Mammary epithelial cell (primary cell): ENCODE measurements around the gene SP140L.

Experiments used
- CTCF ChIP-seq, 2 donors: IDR thresholded peaks in 1 of 2; conservative IDR thresholded peaks in 1 of 2; 2 replicates each; pipeline ENCODE4 v1.5.1; 2011 to 2012; ENCODE audit warnings: inconsistent platforms in 2 of 2, low read length in 2 of 2, mild to moderate bottlenecking in 2 of 2, control low read depth in 1 of 2, low read depth in 1 of 2; ENCODE audit not compliant: insufficient read depth in 1 of 2; ENCODE audit errors: extremely low read depth in 1 of 2
- EZH2 ChIP-seq: IDR thresholded peaks from 2 replicates; pipeline ENCODE4 v1.6.1; 2012; ENCODE audit warnings: low read length, inconsistent platforms, borderline replicate concordance

GRCh38 chr2:230384986-230385385 is 58.0 kb downstream of the SP140L start:
- TF ChIP-seq CTCF (conservative IDR thresholded peaks at IDR 0.05 in 1 of 2, IDR thresholded peaks at IDR 0.05 in 1 of 2; ENCODE audit: extremely low read depth in 1 of 2, insufficient read depth in 1 of 2, low read depth in 1 of 2, low read length in 2 of 2) (no peak), EZH2 (no peak)
